PFSK-1 (cell line): ENCODE measurements around the gene FAF1.

ENCODE experiments used
- FOXP2 ChIP-seq: optimal IDR thresholded peaks from 2 replicates; pipeline ENCODE3; 2011; ENCODE audit warnings: borderline replicate concordance, control low read depth, inconsistent platforms; ENCODE audit not compliant: insufficient read depth; ENCODE audit errors: extremely low read length, extremely low read depth
- POLR2AphosphoS5 ChIP-seq: IDR thresholded peaks from 2 replicates; pipeline ENCODE4 v1.6.1; 2012; ENCODE audit warnings: low read depth, mild to moderate bottlenecking, control low read depth, low read length, moderate library complexity
- REST ChIP-seq, 2 experiments: IDR thresholded peaks; 2 replicates each; pipeline versions ENCODE4 v1.6.1 to v1.8.0; 2011 to 2012; ENCODE audit warnings: low read depth in 2 of 2, low read length in 2 of 2, control low read depth in 1 of 2, inconsistent platforms in 1 of 2, mild to moderate bottlenecking in 1 of 2, moderate library complexity in 1 of 2; ENCODE audit not compliant: insufficient read depth in 1 of 2
- SIN3A ChIP-seq: IDR thresholded peaks from 2 replicates; pipeline ENCODE4 v1.6.1; 2012; ENCODE audit warnings: mild to moderate bottlenecking, low read length, moderate library complexity, borderline replicate concordance; ENCODE audit not compliant: insufficient read depth
- TAF1 ChIP-seq: IDR thresholded peaks from 2 replicates; pipeline ENCODE4 v1.6.1; 2012; ENCODE audit warnings: low read length, control low read depth, borderline replicate concordance; ENCODE audit not compliant: insufficient read depth

- TF ChIP-seq TAF1 (no peak), POLR2AphosphoS5 (no peak), REST (IDR thresholded peaks at IDR 0.05; ENCODE audit: insufficient read depth in 1 of 2, low read depth in 2 of 2, low read length in 2 of 2) (no peak), SIN3A (no peak), FOXP2 (no peak)
These were observed 36.5 kb downstream of the FAF1 start for GRCh38 chr1:50923564-50923963.
